ENCODE measurements around the gene FBXO36. TPM values are rescaled to one million over a fixed set of nuclear protein-coding genes. Genes with fewer than 3 reads are reported as not detected.

FBXO36 gene
- total and polyA plus RNA-seq, 10 of the 15 experiments (the other 5 are each of a cell fraction or from before 2014, with no cell fraction given): 0.79 to 2.7 (median 1.3) TPM

- H2AFZ ChIP-seq (ENCODE audit: control insufficient read depth, low read depth, low read length): peak overlapping the region; percentile 57
- H3K27me3 ChIP-seq (replicated peaks in 1 of 2; ENCODE audit: control insufficient read depth in 2 of 2, insufficient read depth in 2 of 2, low read length in 1 of 2): no peaks in the 10 kb centered on the region
- BruUV-seq (replicated peaks): no TSS peak
- peaks cover 9% of the 10 kb centered on the region for H3K4me1 ChIP-seq (ENCODE audit: control insufficient read depth, insufficient read depth, low read length)
- intact Hi-C loops (cut with micrococcal nuclease; ENCODE audit: unreplicated experiment): loop anchor here (2.0 to 10.0 kb wide), 3 partner anchors 79 to 795 kb away; no protein-coding TSS in a partner anchor
- peak; percentile 91 for FAIRE-seq
- H3K79me2 ChIP-seq (ENCODE audit: control insufficient read depth, insufficient read depth, low read length): no peaks in the 10 kb centered on the region
- WGBS (ENCODE audit: insufficient coverage, insufficient replicate concordance, low lambda C conversion rate, missing lambda C conversion rate): 2% methylated on average over 6 of the region's 6 CpGs
- peak; percentile 95 for ATAC-seq
- in situ Hi-C loops (cut with MboI): loop anchor here (10.0 kb wide), 1 partner anchor 805 kb away; no protein-coding TSS in a partner anchor
- H3K4me2 ChIP-seq (ENCODE audit: control insufficient read depth, insufficient read depth): peak overlapping the region; percentile 65
- RAD21 ChIA-PET (ENCODE audit: unreplicated experiment): interaction anchor here (0.6 to 0.7 kb wide), 4 partner anchors 48 to 778 kb away, joined by 3 to 4 read pairs (median 4); partner anchors contain the start of gene TRIP12
- POLR2A ChIA-PET: interaction anchor here (0.6 to 1.3 kb wide), 11 partner anchors 15 to 270 kb away, joined by 3 to 8 read pairs (median 4); no protein-coding TSS in a partner anchor
- SMC1A ChIA-PET (ENCODE audit: uncharacterized antibody, unreplicated experiment): interaction anchor here (0.6 to 1.6 kb wide), 9 partner anchors 9 to 448 kb away, joined by 3 to 8 read pairs (median 3); partner anchors contain the start of gene TRIP12
- DNase-seq (ENCODE audit: low read depth, low spot score): peak; percentile 70
- no peaks in the 10 kb centered on the region for H4K20me1 ChIP-seq (ENCODE audit: control insufficient read depth, insufficient read depth)
- H3K9ac ChIP-seq (ENCODE audit: control insufficient read depth, insufficient read depth, low read length): peak overlapping the region; percentile 22
- no peaks in the 10 kb centered on the region for H3K36me3 ChIP-seq (ENCODE audit: control insufficient read depth in 2 of 2, insufficient read depth in 2 of 2, low read length in 1 of 2)
- H3K27ac ChIP-seq (ENCODE audit: control insufficient read depth, insufficient read depth): peak overlapping the region; percentile 61
- CTCF ChIA-PET: interaction anchor here (0.9 to 1.2 kb wide), 3 partner anchors 8 to 199 kb away, joined by 3 to 4 read pairs (median 4); no protein-coding TSS in a partner anchor
- peak overlapping the region; percentile 37; the same call in 1 of the 2 replicates for H3K4me3 ChIP-seq
- H3K9me3 ChIP-seq (replicated peaks; ENCODE audit: control insufficient read depth, insufficient read depth, low read length): no peaks in the 10 kb centered on the region
- no peak for TF ChIP-seq POLR2AphosphoS2 (IDR thresholded peaks at IDR 0.05; ENCODE audit: low read depth, low read length)
- TF ChIP-seq, protein P1, sequence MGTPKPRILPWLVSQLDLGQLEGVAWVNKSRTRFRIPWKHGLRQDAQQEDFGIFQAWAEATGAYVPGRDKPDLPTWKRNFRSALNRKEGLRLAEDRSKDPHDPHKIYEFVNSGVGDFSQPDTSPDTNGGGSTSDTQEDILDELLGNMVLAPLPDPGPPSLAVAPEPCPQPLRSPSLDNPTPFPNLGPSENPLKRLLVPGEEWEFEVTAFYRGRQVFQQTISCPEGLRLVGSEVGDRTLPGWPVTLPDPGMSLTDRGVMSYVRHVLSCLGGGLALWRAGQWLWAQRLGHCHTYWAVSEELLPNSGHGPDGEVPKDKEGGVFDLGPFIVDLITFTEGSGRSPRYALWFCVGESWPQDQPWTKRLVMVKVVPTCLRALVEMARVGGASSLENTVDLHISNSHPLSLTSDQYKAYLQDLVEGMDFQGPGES (IDR thresholded peaks at IDR 0.05): no peak
- no peak for TF ChIP-seq SMC3 (IDR thresholded peaks at IDR 0.05; ENCODE audit: borderline replicate concordance, low read length)
- peak; percentile 28; the same call in 1 of the 2 replicates for TF ChIP-seq ATF2 (IDR thresholded peaks at IDR 0.05; ENCODE audit: low read length)
- TF ChIP-seq EED (IDR thresholded peaks at IDR 0.05; ENCODE audit: low read depth): peak; percentile 68
- no peak for TF ChIP-seq ASH2L (IDR thresholded peaks at IDR 0.05; ENCODE audit: borderline replicate concordance, low read depth)
- TF ChIP-seq ZZZ3 (IDR thresholded peaks at IDR 0.05; ENCODE audit: control insufficient read depth, insufficient read length, low read depth): no peak
- TF ChIP-seq LARP7 (IDR thresholded peaks at IDR 0.05): no peak
- no peak for TF ChIP-seq NFXL1 (IDR thresholded peaks at IDR 0.05; ENCODE audit: borderline replicate concordance)
- TF ChIP-seq SIN3A (IDR thresholded peaks at IDR 0.05; ENCODE audit: low read depth, low read length): no peak
- TF ChIP-seq REST (IDR thresholded peaks at IDR 0.05; ENCODE audit: low read depth, low read length): no peak
- TF ChIP-seq E2F8 (IDR thresholded peaks at IDR 0.05; ENCODE audit: low read depth, partially characterized antibody): no peak
- TF ChIP-seq BHLHE40 (IDR thresholded peaks at IDR 0.05; ENCODE audit: borderline replicate concordance in 1 of 2, low read depth in 2 of 2, low read length in 1 of 2): peak in 1 of 2 experiments; percentile 23; a peak in 1 of 4 replicates
Observed at GRCh38 chr2:230000118-230000841, 78.0 kb downstream of the FBXO36 start.

All from GM12878 (cell line).